ENCODE data around the gene MAP3K2.
A peak's percentile ranks its signal among the peaks of the same experiment; 100 is the strongest.

MAP3K2 gene

DNA sequence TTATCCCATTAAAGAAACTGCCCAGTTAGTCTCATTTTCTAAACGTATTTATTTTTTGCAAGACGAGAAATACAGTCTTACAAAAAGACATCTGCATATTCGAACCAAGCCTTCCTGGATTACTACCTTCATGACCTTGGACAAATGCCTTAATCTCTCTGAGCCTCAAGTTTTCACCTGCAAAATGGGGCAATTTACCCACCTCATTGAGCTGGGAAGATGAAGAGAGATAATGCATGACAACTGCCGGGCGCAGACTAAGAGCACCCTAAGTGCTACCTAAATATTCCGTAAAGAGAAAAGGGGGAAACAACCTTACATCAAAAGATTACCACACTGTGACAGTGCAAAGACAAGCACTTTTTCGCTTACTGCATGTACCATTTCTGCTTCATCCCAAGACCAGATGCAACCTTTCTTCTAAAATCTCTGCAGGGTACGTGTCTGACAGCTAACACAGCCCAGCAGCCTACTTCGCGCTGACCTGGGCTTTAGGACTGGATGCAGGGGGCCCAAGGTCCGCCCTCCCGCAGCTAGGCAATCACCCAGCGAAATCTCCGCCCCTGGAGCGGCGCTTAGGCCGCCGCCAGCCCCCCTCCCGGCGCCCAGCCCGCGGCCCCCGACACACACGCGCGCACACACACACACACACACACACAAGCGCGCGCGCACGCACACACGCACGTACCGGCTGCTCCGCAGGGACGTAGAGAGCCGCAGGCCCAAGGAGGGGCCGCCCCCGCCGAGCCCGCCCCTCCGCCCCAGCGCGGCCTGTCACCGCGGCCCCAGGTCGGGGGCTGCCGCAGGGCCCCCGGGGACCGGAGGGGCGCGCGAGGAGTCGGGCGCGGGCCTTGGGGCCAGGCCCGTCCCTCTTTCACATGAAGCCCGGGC lies 766 bp downstream of the MAP3K2 start:
- peak overlapping the region; percentile 91 for H3K27ac ChIP-seq
- no peak for DNase-seq (ENCODE audit: low read depth, low spot score)

DNA sequence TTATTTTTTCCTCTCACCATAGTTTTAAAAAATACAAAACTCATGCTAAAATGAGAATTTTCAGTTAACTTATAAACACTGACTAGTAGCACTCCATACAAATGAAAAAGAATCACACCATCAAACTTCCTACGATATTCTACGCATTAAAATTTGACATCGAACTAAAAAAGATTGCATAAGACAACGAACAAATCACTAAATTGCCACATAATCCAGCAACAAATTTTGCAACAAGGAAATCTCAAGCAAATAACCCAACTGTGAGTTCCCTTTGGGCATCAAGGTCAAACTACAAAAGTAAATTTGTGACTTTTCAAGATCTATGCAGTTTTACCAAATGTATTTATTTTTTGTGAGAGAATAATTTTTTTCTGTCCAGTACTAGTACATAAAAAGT lies 1.5 kb downstream of the MAP3K2 start:
- no peak for DNase-seq (ENCODE audit: low read depth, low spot score)
- H3K27ac ChIP-seq = no peak overlapping the region

DNA sequence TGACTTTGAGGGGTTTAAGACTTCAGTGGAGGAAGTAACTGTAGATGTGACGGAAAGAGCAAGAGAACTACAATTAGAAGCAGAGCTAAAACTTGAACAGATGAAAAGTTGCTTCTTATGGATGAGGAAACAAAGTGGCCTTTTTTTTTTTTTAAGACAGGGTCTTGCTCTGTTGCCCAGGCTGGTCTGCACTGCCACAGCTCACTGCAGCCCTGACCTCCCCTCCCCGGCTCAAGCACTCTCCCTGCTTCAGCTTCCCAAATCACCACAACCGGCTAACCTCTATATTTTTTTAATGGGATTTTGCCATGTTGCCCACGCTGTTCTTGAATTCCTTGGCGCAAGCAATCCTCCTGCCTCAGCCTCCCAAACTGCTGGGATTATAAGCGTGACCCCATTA lies 3.2 kb downstream of the MAP3K2 start:
- no peak for DNase-seq (ENCODE audit: low read depth, low spot score)

DNA sequence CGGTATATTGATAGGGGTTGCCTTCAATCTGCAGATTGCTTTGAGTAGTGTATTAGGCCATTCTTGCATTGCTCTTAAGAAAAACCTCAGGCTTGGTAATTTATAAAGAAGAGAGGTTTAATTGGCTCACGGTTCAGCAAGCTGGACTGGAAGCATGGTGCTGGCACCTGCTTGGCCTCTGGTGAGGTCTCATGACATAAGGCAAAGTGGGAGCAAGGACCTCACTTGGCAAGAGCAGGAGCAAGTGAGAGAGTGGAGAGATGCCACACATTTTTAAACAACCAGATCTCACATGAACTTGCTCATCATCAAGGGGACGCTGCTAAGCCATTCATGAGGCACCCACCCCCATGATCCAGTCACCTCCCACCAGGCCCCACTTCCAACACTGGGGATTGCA lies 4.9 kb downstream of the MAP3K2 start:
- no peak for DNase-seq (ENCODE audit: low read depth, low spot score)
- no peak overlapping the region for H3K27ac ChIP-seq

More for the DNA sequence above, 3.2 kb downstream of the MAP3K2 start:
- no peak overlapping the region for H3K27ac ChIP-seq

DNA sequence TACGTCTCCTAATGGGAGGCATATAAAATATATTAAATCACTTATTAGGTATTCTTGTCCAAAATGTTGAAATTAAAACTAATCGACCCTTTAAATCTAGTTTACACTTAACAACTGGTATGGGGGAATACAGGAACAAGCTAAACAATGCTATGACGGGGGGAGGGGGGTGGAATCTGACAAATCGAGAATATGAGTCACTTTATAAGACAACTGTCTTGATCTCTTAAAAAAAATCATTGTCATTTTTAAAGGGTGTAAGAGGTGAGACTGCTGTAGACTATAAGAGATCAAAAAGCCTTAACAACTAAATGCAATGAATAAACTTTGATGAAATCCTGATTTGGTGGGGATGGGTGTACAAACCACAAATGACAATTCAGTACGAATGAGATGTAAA lies 6.0 kb downstream of the MAP3K2 start:
- DNase-seq (ENCODE audit: low read depth, low spot score) = no peak
- H3K27ac ChIP-seq = no peak overlapping the region

DNA sequence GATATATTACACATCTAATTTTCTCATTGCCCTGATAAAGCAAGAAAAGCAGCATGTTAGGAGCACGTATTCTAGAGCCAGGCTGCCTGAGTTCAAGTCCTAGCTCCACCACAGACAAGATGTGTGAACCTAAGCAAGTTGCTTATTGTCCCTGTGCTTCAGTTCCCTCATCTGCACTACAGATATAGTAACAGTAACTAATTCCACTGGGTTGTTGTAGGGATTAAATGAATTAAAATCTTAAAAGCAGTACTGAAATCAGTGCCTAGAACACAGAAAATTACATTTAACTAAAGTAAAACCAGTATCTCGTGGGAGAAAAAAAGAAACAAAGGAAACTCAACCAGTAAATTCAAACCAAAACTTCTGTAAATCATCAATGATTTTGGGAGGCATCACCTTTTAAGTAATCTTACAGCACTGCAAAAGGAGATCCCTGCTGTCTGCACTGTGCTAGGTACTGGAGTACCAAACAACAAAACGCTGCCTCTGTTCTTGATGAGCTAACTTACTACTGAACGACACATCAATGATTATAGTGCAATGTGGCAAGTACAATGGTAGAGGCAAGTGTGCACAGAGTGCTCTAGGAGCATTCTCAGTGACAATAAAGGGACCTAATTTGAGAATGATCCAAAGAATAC lies 7.9 kb downstream of the MAP3K2 start:
- DNase-seq (ENCODE audit: low read depth, low spot score) = no peak
- H3K27ac ChIP-seq = no peak overlapping the region

DNA sequence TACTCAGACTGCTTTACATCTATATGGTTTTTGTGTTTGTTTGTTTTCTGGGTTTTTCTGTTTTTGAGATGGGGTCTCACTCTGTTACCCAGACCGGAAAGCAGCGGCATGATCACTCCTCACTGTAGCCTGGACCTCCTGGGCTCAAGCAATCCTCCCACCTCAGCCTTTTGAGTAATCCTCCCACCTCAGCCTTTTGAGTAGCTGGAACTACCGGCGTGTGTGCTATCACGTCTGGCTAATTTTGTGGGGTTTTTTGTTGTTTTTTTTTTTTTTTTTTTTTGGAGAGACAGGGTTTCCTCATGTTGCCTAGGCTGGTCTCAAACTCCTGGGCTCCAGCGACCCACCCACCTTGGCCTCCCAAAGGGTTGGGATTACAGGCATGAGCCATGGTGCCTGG lies 9.1 kb downstream of the MAP3K2 start:
- no peak overlapping the region for H3K27ac ChIP-seq
- no peak for DNase-seq (ENCODE audit: low read depth, low spot score)

DNA sequence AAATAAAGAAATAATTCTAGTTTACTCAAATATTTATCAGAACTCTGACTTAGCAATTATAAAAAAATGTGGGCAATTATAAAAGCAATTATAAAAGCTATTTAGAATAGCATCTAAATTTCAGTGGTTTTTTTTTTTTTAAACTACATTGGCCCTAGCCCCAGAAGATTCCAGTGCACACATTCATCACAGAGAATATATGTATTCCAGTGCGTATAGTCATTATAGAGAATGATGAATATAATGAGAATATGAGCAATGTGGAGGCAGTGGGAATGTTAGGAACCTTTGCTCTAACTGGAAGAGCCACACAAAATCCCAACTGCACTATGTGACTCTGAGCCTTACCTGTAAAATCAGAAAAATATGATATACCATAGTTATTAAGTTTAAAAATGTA lies 10.5 kb downstream of the MAP3K2 start:
- H3K27ac ChIP-seq = no peak overlapping the region
- no peak for DNase-seq (ENCODE audit: low read depth, low spot score)

DNA sequence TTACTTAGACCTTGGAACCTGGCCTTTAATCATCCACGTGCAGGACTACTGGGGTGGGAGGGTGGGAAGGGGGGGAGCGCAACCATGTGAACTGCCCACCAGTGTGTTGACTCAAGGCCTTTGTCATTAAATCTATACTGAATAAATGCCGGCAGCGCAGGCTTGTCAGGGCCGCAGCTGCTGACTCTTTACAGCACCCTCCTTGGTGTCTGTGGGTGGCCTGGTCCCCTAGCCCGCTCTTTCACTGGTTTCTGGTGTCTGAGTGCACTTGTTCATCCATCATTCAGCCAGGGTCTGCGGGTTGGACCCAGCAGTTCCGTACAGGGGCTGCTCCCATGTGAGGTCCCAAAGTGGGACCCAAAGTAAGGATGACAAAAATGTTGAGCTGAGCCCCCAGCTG lies 11.5 kb downstream of the MAP3K2 start:
- H3K27ac ChIP-seq = no peak overlapping the region
- DNase-seq (ENCODE audit: low read depth, low spot score) = no peak

DNA sequence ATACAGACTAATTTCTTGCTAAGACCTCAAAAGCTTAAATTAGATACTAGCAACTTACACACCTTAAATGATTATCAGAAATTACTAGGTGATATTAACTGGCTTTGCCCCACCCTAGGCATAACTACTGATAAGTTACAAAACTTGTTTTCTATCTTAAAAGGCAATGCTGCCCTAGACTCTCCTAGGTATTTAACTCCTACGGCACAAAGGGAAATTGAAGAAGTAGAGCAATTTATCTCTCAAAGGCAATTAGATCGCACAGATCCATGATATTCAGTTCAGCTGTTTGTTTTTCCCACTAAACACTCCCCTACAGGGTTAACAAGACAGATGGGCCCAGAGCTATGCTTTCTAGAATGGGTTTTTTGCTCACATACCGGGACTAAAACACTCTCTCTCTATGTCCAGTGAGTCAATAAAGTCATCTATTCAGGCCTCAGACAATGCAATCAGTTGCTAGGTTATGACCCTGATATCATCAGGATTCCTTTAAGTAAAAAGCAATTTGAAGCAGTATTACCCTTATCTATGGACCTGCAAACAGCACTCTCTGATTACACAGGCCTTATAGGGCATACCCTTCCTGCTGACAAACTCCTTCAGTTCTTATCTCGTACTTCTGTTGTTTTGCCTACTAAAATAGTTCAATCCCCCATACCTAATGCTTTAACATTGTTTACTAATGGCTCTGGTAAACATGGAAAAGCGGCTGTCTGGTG lies 14.3 kb downstream of the MAP3K2 start:
- no peak overlapping the region for H3K27ac ChIP-seq
- no peak for DNase-seq (ENCODE audit: low read depth, low spot score)

DNA sequence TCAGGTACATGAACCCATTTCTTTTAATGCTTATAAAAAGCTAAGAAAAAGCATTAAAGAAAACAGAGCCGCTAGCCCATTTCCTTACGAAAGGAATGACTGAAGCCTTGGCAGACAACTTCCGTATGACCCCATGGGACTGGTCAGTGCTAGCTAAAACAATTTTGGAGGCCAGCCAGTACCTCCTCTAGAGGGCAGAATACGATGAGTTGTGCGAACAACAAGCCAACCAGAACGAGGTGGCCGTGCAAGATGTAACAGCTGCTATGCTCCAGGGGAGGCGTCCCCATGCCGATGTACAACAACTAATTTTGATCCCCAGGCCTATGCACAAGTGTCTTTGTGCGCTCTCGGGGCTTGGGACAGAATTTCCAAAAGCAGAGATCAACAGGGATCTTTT lies 16.7 kb downstream of the MAP3K2 start:
- no peak for DNase-seq (ENCODE audit: low read depth, low spot score)
- no peak overlapping the region for H3K27ac ChIP-seq

DNA sequence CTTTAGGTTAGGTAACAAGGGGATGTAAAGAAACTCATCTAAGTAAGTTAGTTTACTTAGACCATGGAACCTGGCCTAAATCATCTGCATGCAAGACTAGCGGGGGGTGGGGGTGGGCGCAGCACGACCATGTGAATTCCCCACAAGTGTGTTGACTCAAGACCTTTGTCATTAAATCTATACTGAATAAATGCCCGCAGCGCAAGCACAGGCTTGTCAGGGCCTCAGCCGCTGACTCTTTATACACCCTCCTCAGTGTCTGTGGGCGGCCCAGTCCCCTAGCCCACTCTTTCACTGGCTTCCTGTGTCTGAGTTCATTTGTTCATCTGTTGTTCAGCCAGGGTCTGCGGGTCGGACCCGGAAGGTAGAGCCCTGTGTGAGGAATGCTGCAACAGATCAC lies 17.8 kb downstream of the MAP3K2 start:
- H3K27ac ChIP-seq = no peak overlapping the region
- no peak for DNase-seq (ENCODE audit: low read depth, low spot score)

DNA sequence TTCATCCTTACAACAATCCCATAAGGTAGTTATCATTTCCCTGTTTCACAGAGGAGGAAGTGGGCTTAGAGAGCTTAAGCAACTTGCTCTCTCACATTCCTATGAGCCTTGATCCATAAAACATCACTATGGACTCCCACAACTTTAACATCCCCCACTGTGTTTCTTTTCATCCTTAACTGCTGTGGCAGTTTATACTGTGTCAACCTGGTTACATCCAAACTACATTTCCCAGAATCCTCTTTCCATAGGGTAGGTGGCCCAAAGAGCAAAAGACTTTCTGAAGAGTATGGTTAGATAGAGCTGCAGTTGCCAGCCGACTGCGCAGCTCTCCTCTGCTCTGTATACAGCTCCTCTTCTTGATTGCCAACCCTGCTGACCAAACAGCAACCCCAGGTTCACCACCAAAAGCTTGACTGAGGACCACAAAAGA lies 22.5 kb downstream of the MAP3K2 start:
- no peak overlapping the region for H3K27ac ChIP-seq
- DNase-seq (ENCODE audit: low read depth, low spot score) = no peak

DNA sequence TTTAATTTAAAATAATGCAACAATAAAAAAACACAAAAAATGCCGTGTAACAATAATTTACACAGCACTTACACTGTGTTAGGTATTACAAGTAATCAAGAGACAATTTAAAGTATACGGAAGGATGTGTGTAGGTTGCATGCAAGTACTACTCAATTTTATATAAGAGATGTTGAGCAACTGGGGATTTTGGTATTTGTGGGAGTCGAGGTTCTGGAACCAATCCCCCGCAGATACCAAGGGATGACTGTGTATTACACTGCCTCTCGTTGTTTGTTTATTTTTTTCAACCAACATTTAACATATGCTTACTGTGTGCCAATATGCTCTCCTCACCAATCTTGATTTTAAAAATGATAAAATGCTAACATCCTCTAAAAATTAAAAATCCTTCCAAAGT lies 24.8 kb downstream of the MAP3K2 start:
- no peak for DNase-seq (ENCODE audit: low read depth, low spot score)
- no peak overlapping the region for H3K27ac ChIP-seq

DNA sequence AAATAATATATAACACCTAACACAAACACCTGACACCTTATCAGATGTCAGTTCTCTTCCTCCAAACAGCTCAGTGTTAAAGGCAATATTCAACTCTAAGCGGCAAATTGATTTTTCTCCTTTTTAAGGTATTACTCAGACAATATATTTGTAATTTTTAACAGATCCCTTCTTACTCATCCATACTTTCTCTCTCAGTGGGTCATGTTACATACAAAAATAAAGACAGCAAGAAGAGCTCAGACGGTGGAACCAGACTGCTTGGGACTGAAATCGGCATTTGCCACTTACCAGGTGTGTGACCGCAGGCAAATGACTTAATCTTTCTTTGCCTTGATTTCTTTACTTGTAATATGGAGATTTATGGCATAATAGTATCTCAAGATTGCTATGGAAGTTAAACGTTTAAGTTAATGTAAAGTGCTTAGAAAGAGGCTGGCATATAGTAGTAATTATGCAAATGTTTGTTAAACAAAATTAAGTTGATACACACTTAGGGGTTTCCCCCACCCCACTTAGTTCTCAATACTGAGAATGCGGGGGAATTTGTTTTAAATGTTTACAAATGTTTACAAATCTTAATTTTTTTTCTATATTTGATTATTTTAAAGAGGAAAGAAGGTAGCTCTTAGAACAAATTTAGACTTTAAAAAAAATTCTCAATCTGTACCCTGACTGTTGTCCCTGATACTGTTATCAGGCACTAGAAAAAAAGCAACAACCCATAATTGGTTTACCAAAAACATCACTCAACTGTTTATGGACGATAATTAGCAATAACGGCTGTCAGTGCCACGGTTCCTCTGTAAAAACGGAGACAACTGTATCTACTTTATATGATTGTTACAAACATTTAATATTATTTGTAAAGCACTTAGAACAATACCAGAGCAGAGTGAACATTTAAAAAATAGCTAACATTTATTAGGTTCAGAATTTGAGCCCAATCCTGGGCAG lies 25.6 kb downstream of the MAP3K2 start:
- no peak overlapping the region for H3K27ac ChIP-seq
- DNase-seq (ENCODE audit: low read depth, low spot score) = no peak

DNA sequence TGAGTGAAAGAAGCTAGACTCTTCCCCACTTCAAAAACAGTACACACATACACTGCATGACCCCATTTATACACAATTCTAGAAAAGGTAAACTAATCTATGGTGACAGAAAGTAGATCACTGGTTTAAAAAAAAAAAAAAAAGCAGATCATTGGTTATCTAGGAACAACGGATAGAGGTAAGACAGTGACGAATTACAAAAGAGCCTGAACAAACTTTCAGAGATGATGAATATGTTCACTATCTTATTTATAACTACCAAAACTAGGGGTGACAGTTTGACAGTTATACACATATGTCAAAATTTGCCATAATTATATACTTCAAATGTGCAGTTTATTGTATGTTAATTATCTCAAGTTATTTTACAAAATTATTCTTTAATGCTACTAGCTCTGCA lies 27.5 kb downstream of the MAP3K2 start:
- no peak for DNase-seq (ENCODE audit: low read depth, low spot score)
- H3K27ac ChIP-seq = no peak overlapping the region

DNA sequence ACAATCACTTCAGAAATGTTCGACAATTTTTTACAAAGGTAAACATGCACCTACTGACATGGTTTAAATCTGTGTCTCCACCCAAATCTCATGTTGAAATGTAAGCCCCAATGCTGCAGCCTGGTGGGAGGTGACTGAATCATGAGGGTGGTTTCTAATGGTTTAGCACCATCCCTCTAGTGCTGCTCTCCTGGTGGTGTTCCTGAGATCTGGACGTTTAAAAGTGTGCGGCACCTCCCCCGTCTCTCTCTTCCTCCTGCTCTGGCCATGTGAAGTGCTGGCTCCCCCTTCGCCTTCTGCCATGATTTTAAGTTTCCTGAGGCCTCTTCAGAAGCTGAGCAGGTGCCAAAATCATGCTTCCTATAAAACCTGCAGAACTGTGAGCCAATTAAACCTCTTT lies 28.3 kb downstream of the MAP3K2 start:
- H3K27ac ChIP-seq = no peak overlapping the region
- DNase-seq (ENCODE audit: low read depth, low spot score) = no peak

DNA sequence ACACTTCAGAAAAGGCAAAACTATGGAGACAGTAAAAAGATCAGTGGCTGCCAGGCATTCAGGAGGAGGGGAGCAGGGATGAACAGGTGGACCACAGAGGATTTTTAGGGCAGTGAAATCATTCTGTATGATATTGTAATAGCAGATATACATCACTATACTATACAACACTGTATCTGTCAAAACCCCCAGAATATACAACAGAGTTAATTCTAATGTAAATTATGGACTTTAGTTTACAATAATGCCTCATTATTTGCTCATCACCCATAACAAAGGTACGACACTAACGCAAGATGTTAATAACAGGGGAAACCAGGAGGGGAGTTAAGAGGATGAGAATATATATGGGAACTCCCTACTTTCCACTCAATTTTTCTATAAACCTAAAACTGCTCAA lies 28.8 kb downstream of the MAP3K2 start:
- no peak overlapping the region for H3K27ac ChIP-seq
- DNase-seq (ENCODE audit: low read depth, low spot score) = no peak

DNA sequence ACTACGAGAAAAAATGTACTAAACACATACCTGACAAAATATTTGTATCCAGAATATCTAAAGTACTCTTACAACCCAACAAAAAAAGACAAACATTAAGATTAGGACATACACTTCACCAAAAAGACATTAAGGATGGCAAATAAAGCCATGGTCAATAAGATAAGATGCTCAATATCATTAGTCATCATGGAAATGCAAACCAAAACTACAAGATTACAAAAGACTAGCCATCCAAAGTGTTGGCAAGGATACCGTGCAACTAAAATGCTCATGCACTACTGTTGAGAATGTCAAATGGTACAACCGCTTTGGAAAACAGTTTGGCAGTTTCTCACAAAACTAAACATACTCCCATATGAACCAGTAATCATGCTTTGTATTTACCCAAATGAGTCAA lies 29.7 kb downstream of the MAP3K2 start:
- no peak overlapping the region for H3K27ac ChIP-seq
- DNase-seq (ENCODE audit: low read depth, low spot score) = no peak

DNA sequence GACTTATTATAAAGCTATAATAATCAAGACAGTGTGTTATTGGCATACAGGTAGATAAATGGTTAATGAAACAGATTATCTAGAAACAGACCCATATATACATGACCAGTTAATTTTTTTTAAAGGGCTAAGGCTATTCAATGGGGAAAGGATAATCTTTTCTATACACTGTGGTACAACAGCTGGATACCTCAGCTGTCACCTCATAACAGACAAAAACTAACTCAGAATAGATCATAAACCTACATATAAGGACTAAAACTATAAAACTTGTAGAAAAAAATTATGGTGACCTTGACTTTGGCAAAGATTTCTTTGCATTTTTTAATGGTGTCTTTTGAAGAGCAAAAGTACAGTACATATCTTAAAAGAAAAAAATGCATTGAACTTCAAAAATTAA lies 30.2 kb downstream of the MAP3K2 start:
- DNase-seq (ENCODE audit: low read depth, low spot score) = no peak
- no peak overlapping the region for H3K27ac ChIP-seq

Measured in epithelial cell of prostate (primary cell).